IMR-90 (cell line): ENCODE data around the gene RHBDL1. TPM values are rescaled to one million over a fixed set of nuclear protein-coding genes. Genes with fewer than 3 reads are reported as not detected.
A peak's percentile ranks its signal among the peaks of the same experiment; 100 is the strongest.

ENCODE experiments used
- ATAC-seq: fragments of 200-7000 bp; cut with Tn5 transposase; 2 replicates; pipeline ENCODE4 v1.9.1; 2020; ENCODE audit warnings: low read depth, mild to moderate bottlenecking, moderate library complexity
- BruUV-seq: library from RNA; stranded (reverse); fragments of 400-500 nt; replicated peaks from 2 replicates; lab custom pipeline; 2021; lab: Mats Ljungman, UMichigan
- CTCF ChIA-PET: fragments of 300-600 bp; formaldehyde crosslinking; extraction: SDS; loops from one replicate; lab custom pipeline; 2021; ENCODE audit warnings: antibody characterized with exemption; lab: Yijun Ruan, JAX
- POLR2A ChIA-PET: fragments of 300-600 bp; sonication (Branson Sonifier 250); formaldehyde crosslinking; loops from one replicate; lab custom pipeline; 2022; ENCODE audit warnings: antibody characterized with exemption; ENCODE audit not compliant: unreplicated experiment; lab: Charles Lee
- DNase-seq: peaks from one replicate; pipeline ENCODE4 v3.0.0; 2013
- H2AFZ ChIP-seq: replicated peaks from 2 replicates; pipeline ENCODE3; 2013; ENCODE audit warnings: low read length, mild to moderate bottlenecking; ENCODE audit not compliant: poor library complexity
- H2AK5ac ChIP-seq: 2 replicates; pipeline ENCODE4 v1.6.1; 2013; ENCODE audit warnings: low read depth, low read length, inconsistent platforms
- H2AK9ac ChIP-seq: replicated peaks from 2 replicates; pipeline ENCODE3; 2013; ENCODE audit warnings: mild to moderate bottlenecking, low read depth, low read length, moderate library complexity; ENCODE audit not compliant: poor library complexity
- H2BK120ac ChIP-seq: 2 replicates; pipeline ENCODE4 v1.6.1; 2013; ENCODE audit warnings: low read depth, low read length, inconsistent platforms
- H2BK15ac ChIP-seq: 3 replicates; pipeline ENCODE4 v1.6.1; 2013; ENCODE audit warnings: low read depth, low read length, inconsistent platforms
- H2BK20ac ChIP-seq: 2 replicates; pipeline ENCODE4 v1.6.1; 2013; ENCODE audit warnings: low read depth, mild to moderate bottlenecking, inconsistent platforms, low read length, moderate library complexity
- H2BK5ac ChIP-seq: 2 replicates; pipeline ENCODE4 v1.6.1; 2013; ENCODE audit warnings: mild to moderate bottlenecking, low read depth, low read length, inconsistent platforms; ENCODE audit not compliant: poor library complexity, severe bottlenecking
- H3K14ac ChIP-seq: replicated peaks from 2 replicates; pipeline ENCODE4 v1.6.1; 2013; ENCODE audit warnings: low read depth, low read length, inconsistent platforms
- H3K18ac ChIP-seq: 2 replicates; pipeline ENCODE4 v1.6.1; 2013; ENCODE audit warnings: low read depth, low read length, control low read depth
- H3K23ac ChIP-seq: 2 replicates; pipeline ENCODE4 v1.6.1; 2013; ENCODE audit warnings: low read depth, low read length, inconsistent platforms
- H3K27ac ChIP-seq: 2 replicates; pipeline ENCODE4 v1.5.1; 2013; ENCODE audit warnings: mild to moderate bottlenecking, control low read depth, low read length; ENCODE audit not compliant: insufficient read depth
- H3K27me3 ChIP-seq: 2 replicates; pipeline ENCODE4 v1.6.1; 2013; ENCODE audit warnings: low read length; ENCODE audit not compliant: control insufficient read depth, insufficient read depth
- H3K36me3 ChIP-seq: 2 replicates; pipeline ENCODE4 v1.6.1; 2013; ENCODE audit warnings: low read length, mixed read lengths; ENCODE audit not compliant: control insufficient read depth, insufficient read depth
- H3K4ac ChIP-seq: 2 replicates; pipeline ENCODE4 v1.6.1; 2013; ENCODE audit warnings: low read depth, low read length, inconsistent platforms
- H3K4me1 ChIP-seq: 2 replicates; pipeline ENCODE4 v1.6.1; 2013; ENCODE audit warnings: low read length, mixed read lengths; ENCODE audit not compliant: control insufficient read depth, insufficient read depth
- H3K4me2 ChIP-seq: 2 replicates; pipeline ENCODE4 v1.6.1; 2013; ENCODE audit warnings: low read depth, mild to moderate bottlenecking, control low read depth, low read length, moderate library complexity
- H3K4me3 ChIP-seq: 2 replicates; pipeline ENCODE4 v1.5.1; 2013; ENCODE audit warnings: low read depth, mild to moderate bottlenecking, control low read depth, low read length, moderate library complexity; ENCODE audit not compliant: insufficient read depth
- H3K56ac ChIP-seq: 2 replicates; pipeline ENCODE4 v1.6.1; 2013; ENCODE audit warnings: low read length, inconsistent platforms; ENCODE audit not compliant: insufficient read depth; ENCODE audit errors: extremely low read depth
- H3K79me1 ChIP-seq, 2 experiments: 2 replicates each; pipeline ENCODE4 v1.6.1; 2013; ENCODE audit warnings: low read length in 2 of 2, inconsistent platforms in 1 of 2, low read depth in 1 of 2
- H3K9ac ChIP-seq: 2 replicates; pipeline ENCODE4 v1.6.1; 2013; ENCODE audit warnings: low read depth, low read length, control low read depth
- H3K9me1 ChIP-seq: 2 replicates; pipeline ENCODE4 v1.6.1; 2013; ENCODE audit warnings: low read length, inconsistent platforms; ENCODE audit not compliant: insufficient read depth
- H3K9me3 ChIP-seq: 2 replicates; pipeline ENCODE4 v1.6.1; 2013; ENCODE audit warnings: low read length; ENCODE audit not compliant: control insufficient read depth, insufficient read depth
- H4K20me1 ChIP-seq: 2 replicates; pipeline ENCODE4 v1.6.1; 2013; ENCODE audit warnings: low read length, inconsistent platforms; ENCODE audit not compliant: insufficient read depth
- H4K5ac ChIP-seq: 2 replicates; pipeline ENCODE4 v1.6.1; 2013; ENCODE audit warnings: mild to moderate bottlenecking, low read depth, low read length, control low read depth
- H4K8ac ChIP-seq, 2 experiments: 2 replicates each; pipeline ENCODE4 v1.6.1; 2013; ENCODE audit warnings: low read depth in 2 of 2, low read length in 2 of 2, control low read depth in 1 of 2, inconsistent platforms in 1 of 2
- H4K91ac ChIP-seq: 2 replicates; pipeline ENCODE4 v1.6.1; 2013; ENCODE audit warnings: low read depth, low read length, inconsistent platforms; ENCODE audit not compliant: insufficient read depth
- BHLHE40 ChIP-seq: fragments of 150-350 bp; IDR thresholded peaks from 2 replicates; pipeline ENCODE4 v1.6.1; 2016; ENCODE audit warnings: mild to moderate bottlenecking, low read depth, low read length
- CEBPB ChIP-seq: IDR thresholded peaks from 2 replicates; pipeline ENCODE4 v1.6.1; 2012; ENCODE audit warnings: low read depth, low read length, improper control_type of control experiment
- CHD1 ChIP-seq: IDR thresholded peaks from 2 replicates; pipeline ENCODE4 v1.6.1; 2012; ENCODE audit warnings: low read depth, low read length, improper control_type of control experiment
- MAFK ChIP-seq: IDR thresholded peaks from 2 replicates; pipeline ENCODE4 v1.6.1; 2012; ENCODE audit warnings: low read depth, low read length, improper control_type of control experiment
- MAZ ChIP-seq: IDR thresholded peaks from 2 replicates; pipeline ENCODE4 v1.6.1; 2012; ENCODE audit warnings: low read depth, mild to moderate bottlenecking, low read length, improper control_type of control experiment, moderate library complexity, borderline replicate concordance
- NFE2L2 ChIP-seq: fragments of 150-350 bp; IDR thresholded peaks from 2 replicates; pipeline ENCODE4 v1.6.1; 2016; ENCODE audit warnings: low read depth, mild to moderate bottlenecking, low read length
- RAD21 ChIP-seq: IDR thresholded peaks from 2 replicates; pipeline ENCODE4 v1.6.1; 2012; ENCODE audit warnings: low read length, improper control_type of control experiment
- RCOR1 ChIP-seq: IDR thresholded peaks from 2 replicates; pipeline ENCODE4 v1.6.1; 2012; ENCODE audit warnings: mild to moderate bottlenecking, low read length, improper control_type of control experiment; ENCODE audit not compliant: insufficient replicate concordance
- SMC3 ChIP-seq: fragments of 150-350 bp; IDR thresholded peaks from 2 replicates; pipeline ENCODE4 v1.6.1; 2016; ENCODE audit warnings: low read depth, mild to moderate bottlenecking, antibody characterized with exemption, low read length, moderate library complexity
- WGBS, 2 experiments: methylation state at CpG; one replicate each; pipeline versions ENCODE4 v1.1.5 to v1.1.7; 2013; ENCODE audit warnings: missing lambda C conversion rate in 2 of 2; ENCODE audit not compliant: insufficient read length in 1 of 2; ENCODE audit errors: extremely low coverage in 2 of 2; 5-methylcytosine and 5-hydroxymethylcytosine counted together
- dilution Hi-C: fragments of 300-500 bp; cut with HindIII; formaldehyde crosslinking; loops from one replicate; pipeline ENCODE4 v1.14.3; 2018; ENCODE audit warnings: low sequenced_read_pairs; ENCODE audit not compliant: unreplicated experiment
- in situ Hi-C: fragments of 300-500 bp; cut with MboI; formaldehyde crosslinking; loops from 3 replicates; pipeline ENCODE4 v1.14.3; 2019; ENCODE audit warnings: low sequenced_read_pairs, inconsistent platforms, mixed read lengths
- intact Hi-C: fragments of 100-400 bp; cut with micrococcal nuclease; formaldehyde crosslinking; loops from 2 replicates; pipeline ENCODE4 v1.10.0; 2022
- polyA plus RNA-seq, 3 experiments: library from polyadenylated mRNA; depleted of rRNA; stranded (reverse); fragments of >200 nt; gene quantifications; 2 replicates each; pipeline ENCODE4 v1.2.3, GENCODE V29; 2012; ENCODE audit warnings: low replicate concordance in 1 of 3
- total RNA-seq: library from RNA; depleted of rRNA; stranded (reverse); fragments of >200 nt; gene quantifications from 2 replicates; pipeline ENCODE4 v1.2.3, GENCODE V29; 2012
- TF ChIP-seq, protein P1 (sequence below): fragments of 150-350 bp; IDR thresholded peaks from 2 replicates; pipeline ENCODE4 v1.6.1; 2016; ENCODE audit warnings: low read depth, mild to moderate bottlenecking, low read length, moderate library complexity, borderline replicate concordance
- TF ChIP-seq, protein P2 (sequence below): conservative IDR thresholded peaks from 2 replicates; pipeline ENCODE4 v1.5.1; 2012; ENCODE audit warnings: mild to moderate bottlenecking, low read depth, low read length, improper control_type of control experiment

Gene RHBDL1
- total and polyA plus RNA-seq, 2 of the 4 experiments (the other 2 are of a cell fraction), result 0.72 to 4.1 TPM

DNA sequence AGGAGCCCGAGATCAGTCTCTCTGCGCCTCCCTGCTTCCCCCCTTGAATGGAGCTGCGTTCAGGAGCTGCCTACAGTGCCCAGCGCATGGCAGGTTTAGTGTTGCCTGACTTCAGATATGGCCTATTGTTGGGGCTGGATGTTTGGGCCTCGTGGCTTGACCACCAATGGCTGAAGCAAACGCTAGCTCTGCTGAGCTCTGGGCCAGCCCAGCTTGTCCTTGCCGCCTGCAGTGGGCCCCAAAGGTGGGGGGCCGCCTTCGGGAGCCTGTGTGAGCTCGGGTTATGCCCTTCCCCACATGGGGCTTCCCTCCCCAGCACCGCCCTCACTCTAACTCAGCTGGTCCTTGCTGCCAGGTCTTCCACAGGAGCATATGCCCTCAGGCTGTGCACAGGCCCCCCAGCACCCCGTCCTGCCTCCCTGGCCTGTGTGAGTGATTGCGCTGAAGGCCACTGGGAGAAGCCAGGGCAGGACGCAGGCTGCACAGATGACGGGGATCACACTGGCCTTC lies 37.4 kb upstream of the RHBDL1 start:
- no peaks in the 10 kb centered on the region for H3K9me3 ChIP-seq
- peak overlapping the region; percentile 28 for H2AK9ac ChIP-seq
- H3K27me3 ChIP-seq, result no peaks in the 10 kb centered on the region
- H3K4me1 ChIP-seq, result peaks cover 18% of the 10 kb centered on the region
- no peak overlapping the region for H2BK120ac ChIP-seq
- peaks cover 8% of the 10 kb centered on the region; the same call in 1 of the 2 replicates for H3K9me1 ChIP-seq
- POLR2A ChIA-PET, result no interaction called here
- no peak overlapping the region for H3K14ac ChIP-seq
- no peak overlapping the region for H3K23ac ChIP-seq
- intact Hi-C loops (loop anchor here (5.0 kb wide), 1 partner anchor 111 kb away; the partner anchor contains the start of gene CAPN15), dilution Hi-C loops (no loop called here), in situ Hi-C loops (no loop called here)
- 88% methylated on average over 8 of the region's 15 CpGs; no CpG with 5 or more reads in 1 of the 2 experiments for WGBS, 2 experiments
- H4K91ac ChIP-seq, result no peak overlapping the region
- H3K79me1 ChIP-seq, result peaks cover 0 to 34% of the 10 kb centered on the region in 2 experiments; a peak in 2 of 4 replicates
- CTCF ChIA-PET, result no interaction called here
- H3K56ac ChIP-seq, result no peak overlapping the region
- no peak overlapping the region for H2BK20ac ChIP-seq
- H2BK5ac ChIP-seq, result no peak overlapping the region
- no peak overlapping the region for H3K9ac ChIP-seq
- no TSS peak for BruUV-seq
- H2AK5ac ChIP-seq, result 0 out of 2 replicates have a peak overlapping the region, but pooled peaks have one; percentile 69
- DNase-seq (no peak), ATAC-seq (no peak)
- H3K4me2 ChIP-seq, result no peak overlapping the region
- H3K27ac ChIP-seq, result no peak overlapping the region
- no peak overlapping the region for H4K5ac ChIP-seq
- no peak overlapping the region for H3K4ac ChIP-seq
- H3K18ac ChIP-seq, result no peak overlapping the region
- TF ChIP-seq, protein P1, sequence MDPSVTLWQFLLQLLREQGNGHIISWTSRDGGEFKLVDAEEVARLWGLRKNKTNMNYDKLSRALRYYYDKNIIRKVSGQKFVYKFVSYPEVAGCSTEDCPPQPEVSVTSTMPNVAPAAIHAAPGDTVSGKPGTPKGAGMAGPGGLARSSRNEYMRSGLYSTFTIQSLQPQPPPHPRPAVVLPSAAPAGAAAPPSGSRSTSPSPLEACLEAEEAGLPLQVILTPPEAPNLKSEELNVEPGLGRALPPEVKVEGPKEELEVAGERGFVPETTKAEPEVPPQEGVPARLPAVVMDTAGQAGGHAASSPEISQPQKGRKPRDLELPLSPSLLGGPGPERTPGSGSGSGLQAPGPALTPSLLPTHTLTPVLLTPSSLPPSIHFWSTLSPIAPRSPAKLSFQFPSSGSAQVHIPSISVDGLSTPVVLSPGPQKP, result no peak
- no peak for TF ChIP-seq MAFK
- no peak for TF ChIP-seq RCOR1
- TF ChIP-seq CHD1, result no peak
- no peak for TF ChIP-seq SMC3
- no peak for TF ChIP-seq NFE2L2
- no peak for TF ChIP-seq MAZ
- TF ChIP-seq CEBPB, result no peak
- TF ChIP-seq RAD21, result no peak
- no peak for TF ChIP-seq BHLHE40
- TF ChIP-seq, protein P2, sequence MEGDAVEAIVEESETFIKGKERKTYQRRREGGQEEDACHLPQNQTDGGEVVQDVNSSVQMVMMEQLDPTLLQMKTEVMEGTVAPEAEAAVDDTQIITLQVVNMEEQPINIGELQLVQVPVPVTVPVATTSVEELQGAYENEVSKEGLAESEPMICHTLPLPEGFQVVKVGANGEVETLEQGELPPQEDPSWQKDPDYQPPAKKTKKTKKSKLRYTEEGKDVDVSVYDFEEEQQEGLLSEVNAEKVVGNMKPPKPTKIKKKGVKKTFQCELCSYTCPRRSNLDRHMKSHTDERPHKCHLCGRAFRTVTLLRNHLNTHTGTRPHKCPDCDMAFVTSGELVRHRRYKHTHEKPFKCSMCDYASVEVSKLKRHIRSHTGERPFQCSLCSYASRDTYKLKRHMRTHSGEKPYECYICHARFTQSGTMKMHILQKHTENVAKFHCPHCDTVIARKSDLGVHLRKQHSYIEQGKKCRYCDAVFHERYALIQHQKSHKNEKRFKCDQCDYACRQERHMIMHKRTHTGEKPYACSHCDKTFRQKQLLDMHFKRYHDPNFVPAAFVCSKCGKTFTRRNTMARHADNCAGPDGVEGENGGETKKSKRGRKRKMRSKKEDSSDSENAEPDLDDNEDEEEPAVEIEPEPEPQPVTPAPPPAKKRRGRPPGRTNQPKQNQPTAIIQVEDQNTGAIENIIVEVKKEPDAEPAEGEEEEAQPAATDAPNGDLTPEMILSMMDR, result no peak
- peak overlapping the region; percentile 93 for H2AFZ ChIP-seq
- peaks cover 4% of the 10 kb centered on the region for H4K20me1 ChIP-seq
- peaks cover 9% of the 10 kb centered on the region; the same call in 1 of the 2 replicates for H3K36me3 ChIP-seq
- H4K8ac ChIP-seq, result no peak overlapping the region
- H3K4me3 ChIP-seq, result no peak overlapping the region
- H2BK15ac ChIP-seq, result no peak overlapping the region
